GM19372 (cell line): ENCODE data around the gene UBXN4.
"Not testable (repeated sequence)": the region's sequence is repeated elsewhere in the genome, so short reads cannot be mapped to it uniquely, and the experiment has no call there.

ENCODE experiments used
- ATAC-seq: cut with Tn5 transposase; IDR thresholded peaks from one replicate; pipeline ENCODE4 v1.9.1; 2021; ENCODE audit warnings: mild to moderate bottlenecking, low read depth, moderate library complexity; ENCODE audit not compliant: unreplicated experiment

Gene UBXN4

GRCh38 chr2:135741395-135742324 lies at the start of gene UBXN4:
Gene UBXN4 (plus strand): TSS chr2:135741855. CDS start chr2:135741930, 75 bp downstream.
- ATAC-seq, result peak; percentile 90

GRCh38 chr2:135694711-135695110 lies 46.9 kb upstream of the UBXN4 start:
- ATAC-seq, result no peak

- no peak for ATAC-seq
Measured at GRCh38 chr2:135698838-135699237, 42.8 kb upstream of the UBXN4 start.

GRCh38 chr2:135701442-135701841 lies 40.2 kb upstream of the UBXN4 start:
- no peak for ATAC-seq

- no peak for ATAC-seq
Measured at GRCh38 chr2:135703300-135703699, 38.4 kb upstream of the UBXN4 start.

- ATAC-seq, result not testable (repeated sequence)
Measured at GRCh38 chr2:135704075-135704474, 37.6 kb upstream of the UBXN4 start.

GRCh38 chr2:135708159-135708558 lies 33.5 kb upstream of the UBXN4 start:
- ATAC-seq, result no peak

GRCh38 chr2:135709992-135710391 lies 31.7 kb upstream of the UBXN4 start:
- no peak for ATAC-seq

- ATAC-seq, result not testable (repeated sequence)
Measured at GRCh38 chr2:135715086-135715485, 26.6 kb upstream of the UBXN4 start.

GRCh38 chr2:135728064-135728743 lies 13.5 kb upstream of the UBXN4 start:
- no peak for ATAC-seq

- no peak for ATAC-seq
Measured at GRCh38 chr2:135732561-135732960, 9.1 kb upstream of the UBXN4 start.

- ATAC-seq, result no peak
Measured at GRCh38 chr2:135733045-135733444, 8.6 kb upstream of the UBXN4 start.

GRCh38 chr2:135736546-135736945 lies 5.1 kb upstream of the UBXN4 start:
- no peak for ATAC-seq

- ATAC-seq, result no peak
Measured at GRCh38 chr2:135740206-135740605, 1.4 kb upstream of the UBXN4 start.

- no peak for ATAC-seq
Measured at GRCh38 chr2:135741043-135741394, 636 bp upstream of the UBXN4 start.

GRCh38 chr2:135742325-135742757 lies 686 bp downstream of the UBXN4 start:
- ATAC-seq, result peak; percentile 10

GRCh38 chr2:135743860-135744259 lies 2.2 kb downstream of the UBXN4 start:
- ATAC-seq, result no peak

- ATAC-seq, result no peak
Measured at GRCh38 chr2:135744760-135745314, 3.2 kb downstream of the UBXN4 start.

GRCh38 chr2:135745545-135745944 lies 3.9 kb downstream of the UBXN4 start:
- ATAC-seq, result no peak

GRCh38 chr2:135755573-135755972 lies 13.9 kb downstream of the UBXN4 start:
- no peak for ATAC-seq

GRCh38 chr2:135756692-135757091 lies 15.0 kb downstream of the UBXN4 start:
- no peak for ATAC-seq
